ENCODE measurements around the gene ARHGDIG. TPM values are rescaled to one million over a fixed set of nuclear protein-coding genes. Genes with fewer than 3 reads are reported as not detected.

ARHGDIG gene
- total RNA-seq, 1 donor from 2014 or later = not detected

GRCh38 chr16:287298-287811 is 7.0 kb downstream of the ARHGDIG start:
- DNase-seq (ENCODE audit: low spot score in 2 of 2) = no peak
- Histone ChIP-seq H3K27ac (no peak overlapping the region), H3K4me3 (no peak overlapping the region), H3K4me1 (no peaks in the 10 kb centered on the region), H3K36me3 (peaks cover 50 to 60% of the 10 kb centered on the region in 2 donors), H3K27me3 (no peaks in the 10 kb centered on the region), H3K9me3 (no peaks in the 10 kb centered on the region)
- intact Hi-C loops (cut with DNase I) = no loop called here
- TF ChIP-seq, protein P1, sequence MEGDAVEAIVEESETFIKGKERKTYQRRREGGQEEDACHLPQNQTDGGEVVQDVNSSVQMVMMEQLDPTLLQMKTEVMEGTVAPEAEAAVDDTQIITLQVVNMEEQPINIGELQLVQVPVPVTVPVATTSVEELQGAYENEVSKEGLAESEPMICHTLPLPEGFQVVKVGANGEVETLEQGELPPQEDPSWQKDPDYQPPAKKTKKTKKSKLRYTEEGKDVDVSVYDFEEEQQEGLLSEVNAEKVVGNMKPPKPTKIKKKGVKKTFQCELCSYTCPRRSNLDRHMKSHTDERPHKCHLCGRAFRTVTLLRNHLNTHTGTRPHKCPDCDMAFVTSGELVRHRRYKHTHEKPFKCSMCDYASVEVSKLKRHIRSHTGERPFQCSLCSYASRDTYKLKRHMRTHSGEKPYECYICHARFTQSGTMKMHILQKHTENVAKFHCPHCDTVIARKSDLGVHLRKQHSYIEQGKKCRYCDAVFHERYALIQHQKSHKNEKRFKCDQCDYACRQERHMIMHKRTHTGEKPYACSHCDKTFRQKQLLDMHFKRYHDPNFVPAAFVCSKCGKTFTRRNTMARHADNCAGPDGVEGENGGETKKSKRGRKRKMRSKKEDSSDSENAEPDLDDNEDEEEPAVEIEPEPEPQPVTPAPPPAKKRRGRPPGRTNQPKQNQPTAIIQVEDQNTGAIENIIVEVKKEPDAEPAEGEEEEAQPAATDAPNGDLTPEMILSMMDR (IDR thresholded peaks at IDR 0.05) = no peak

- TF ChIP-seq, protein P1 (IDR thresholded peaks at IDR 0.05) = no peak
- Histone ChIP-seq H3K9me3 (no peaks in the 10 kb centered on the region), H3K27ac (no peak overlapping the region), H3K4me1 (no peaks in the 10 kb centered on the region), H3K36me3 (peaks cover 55 to 68% of the 10 kb centered on the region in 2 donors), H3K4me3 (no peak overlapping the region), H3K27me3 (no peaks in the 10 kb centered on the region)
- DNase-seq (ENCODE audit: low spot score in 2 of 2) = no peak
- intact Hi-C loops (cut with DNase I) = no loop called here
Observed at GRCh38 chr16:287981-288920, 7.9 kb downstream of the ARHGDIG start.

GRCh38 chr16:289395-289997 is 9.1 kb downstream of the ARHGDIG start:
- no peaks in the 10 kb centered on the region for H3K27me3 ChIP-seq
- no peak overlapping the region for H3K4me3 ChIP-seq
- no peak for DNase-seq (ENCODE audit: low spot score in 2 of 2)
- no peaks in the 10 kb centered on the region for H3K4me1 ChIP-seq
- peaks cover 61 to 74% of the 10 kb centered on the region in 2 donors for H3K36me3 ChIP-seq
- no peak overlapping the region for H3K27ac ChIP-seq
- no peaks in the 10 kb centered on the region for H3K9me3 ChIP-seq
- TF ChIP-seq, protein P1 (IDR thresholded peaks at IDR 0.05) = no peak
- intact Hi-C loops (cut with DNase I) = no loop called here

- H3K9me3 ChIP-seq = no peaks in the 10 kb centered on the region
- no peak for DNase-seq (ENCODE audit: low spot score in 2 of 2)
- TF ChIP-seq, protein P1 (IDR thresholded peaks at IDR 0.05) = no peak
- H3K36me3 ChIP-seq = peaks cover 61 to 74% of the 10 kb centered on the region in 2 donors
- no peak overlapping the region for H3K4me3 ChIP-seq
- no peak overlapping the region for H3K27ac ChIP-seq
- intact Hi-C loops (cut with DNase I) = no loop called here
- H3K27me3 ChIP-seq = no peaks in the 10 kb centered on the region
- no peaks in the 10 kb centered on the region for H3K4me1 ChIP-seq
Observed at GRCh38 chr16:290015-290680, 9.8 kb downstream of the ARHGDIG start.

DNA sequence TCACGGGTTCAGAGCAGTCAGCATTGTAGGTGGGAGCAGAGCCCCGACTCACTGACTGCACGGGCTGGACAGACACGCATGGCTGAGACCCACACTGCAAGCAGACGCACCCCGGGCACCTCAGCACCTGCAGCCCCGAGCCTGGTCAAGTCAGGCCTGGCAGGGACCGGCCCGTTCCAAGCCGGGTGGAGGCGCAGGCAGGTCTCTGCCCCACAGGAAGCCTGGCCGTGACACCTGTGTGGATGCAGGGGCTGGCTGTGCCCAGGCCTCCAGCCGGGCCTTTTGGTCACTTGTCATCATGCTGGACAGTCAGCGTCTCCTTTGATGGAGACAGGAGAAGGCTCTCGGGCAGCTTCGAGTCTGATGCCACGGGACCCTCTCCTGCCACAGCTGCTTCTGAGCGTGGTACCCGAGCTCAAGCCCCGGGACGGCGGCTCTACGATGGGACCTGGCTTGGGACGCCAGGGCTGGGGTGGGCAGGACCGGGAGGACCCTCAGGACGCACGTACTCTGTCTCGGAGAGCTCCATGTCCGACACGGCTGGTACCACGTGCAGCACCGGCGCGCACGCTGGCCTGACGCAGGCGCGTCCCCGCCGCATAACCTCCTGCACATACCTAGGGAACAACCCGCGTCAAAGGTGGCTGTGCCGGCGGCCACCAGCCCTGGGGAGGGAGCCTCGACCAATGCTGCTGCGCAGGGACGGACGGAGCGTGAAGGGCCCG is 10.5 kb downstream of the ARHGDIG start:
- Histone ChIP-seq H3K27me3 (no peaks in the 10 kb centered on the region), H3K27ac (no peak overlapping the region), H3K36me3 (peaks cover 61 to 74% of the 10 kb centered on the region in 2 donors), H3K4me1 (no peaks in the 10 kb centered on the region), H3K9me3 (no peaks in the 10 kb centered on the region), H3K4me3 (no peak overlapping the region)
- TF ChIP-seq, protein P1 (IDR thresholded peaks at IDR 0.05) = no peak
- intact Hi-C loops (cut with DNase I) = no loop called here
- DNase-seq (ENCODE audit: low spot score in 2 of 2) = no peak
